CD4-positive, alpha-beta T cell treated with Interleukin-4 for 1 hour (primary cell): ENCODE results near the gene PLCB1.

ENCODE experiments used
- DNase-seq, 2 donors: peaks; one replicate each; pipeline ENCODE4 v3.0.0-alpha.2; 2020 to 2022

The PLCB1 gene

GRCh38 chr20:8519887-8520286, 387.8 kb downstream of the PLCB1 start:
- DNase-seq = no peak

GRCh38 chr20:8522168-8522567, 390.1 kb downstream of the PLCB1 start:
- DNase-seq = no peak

- peak in 1 of 2 donors; percentile 22 for DNase-seq
These were observed 391.6 kb downstream of the PLCB1 start for GRCh38 chr20:8523684-8524083.

GRCh38 chr20:8524101-8525016, 392.3 kb downstream of the PLCB1 start:
- no peak for DNase-seq

GRCh38 chr20:8525017-8525343, 392.9 kb downstream of the PLCB1 start:
- no peak for DNase-seq

GRCh38 chr20:8526610-8527009, 394.5 kb downstream of the PLCB1 start:
- DNase-seq = no peak

- DNase-seq = peak in 1 of 2 donors; percentile 2
These were observed 396.1 kb downstream of the PLCB1 start for GRCh38 chr20:8527998-8528723.

- DNase-seq = no peak
These were observed 398.0 kb downstream of the PLCB1 start for GRCh38 chr20:8530022-8530421.

GRCh38 chr20:8532169-8532568, 400.1 kb downstream of the PLCB1 start:
- DNase-seq = no peak

GRCh38 chr20:8534368-8535160, 402.5 kb downstream of the PLCB1 start:
- DNase-seq = no peak

- DNase-seq = peak in 1 of 2 donors; percentile 4
These were observed 403.6 kb downstream of the PLCB1 start for GRCh38 chr20:8535403-8536261.

- DNase-seq = no peak
These were observed 404.2 kb downstream of the PLCB1 start for GRCh38 chr20:8536262-8536618.

GRCh38 chr20:8540466-8540865, 408.4 kb downstream of the PLCB1 start:
- no peak for DNase-seq

- DNase-seq = no peak
These were observed 410.0 kb downstream of the PLCB1 start for GRCh38 chr20:8542110-8542486.

- no peak for DNase-seq
These were observed 413.1 kb downstream of the PLCB1 start for GRCh38 chr20:8545212-8545611.

- DNase-seq = no peak
These were observed 415.1 kb downstream of the PLCB1 start for GRCh38 chr20:8547035-8547650.

GRCh38 chr20:8547968-8548588, 416.0 kb downstream of the PLCB1 start:
- DNase-seq = no peak

GRCh38 chr20:8549192-8549591, 417.1 kb downstream of the PLCB1 start:
- no peak for DNase-seq

- DNase-seq = no peak
These were observed 425.6 kb downstream of the PLCB1 start for GRCh38 chr20:8557711-8558110.

- DNase-seq = no peak
These were observed 430.3 kb downstream of the PLCB1 start for GRCh38 chr20:8562356-8562755.

GRCh38 chr20:8568075-8568474, 436.0 kb downstream of the PLCB1 start:
- DNase-seq = no peak

- DNase-seq = no peak
These were observed 437.7 kb downstream of the PLCB1 start for GRCh38 chr20:8569766-8570165.
